ENCODE data around the gene ERFL. TPM values are rescaled to one million over a fixed set of nuclear protein-coding genes. Genes with fewer than 3 reads are reported as not detected.
A peak's percentile ranks its signal among the peaks of the same experiment; 100 is the strongest.

Gene ERFL
- total RNA-seq, 1 experiment from 2014 or later, result 0.79 TPM

DNA sequence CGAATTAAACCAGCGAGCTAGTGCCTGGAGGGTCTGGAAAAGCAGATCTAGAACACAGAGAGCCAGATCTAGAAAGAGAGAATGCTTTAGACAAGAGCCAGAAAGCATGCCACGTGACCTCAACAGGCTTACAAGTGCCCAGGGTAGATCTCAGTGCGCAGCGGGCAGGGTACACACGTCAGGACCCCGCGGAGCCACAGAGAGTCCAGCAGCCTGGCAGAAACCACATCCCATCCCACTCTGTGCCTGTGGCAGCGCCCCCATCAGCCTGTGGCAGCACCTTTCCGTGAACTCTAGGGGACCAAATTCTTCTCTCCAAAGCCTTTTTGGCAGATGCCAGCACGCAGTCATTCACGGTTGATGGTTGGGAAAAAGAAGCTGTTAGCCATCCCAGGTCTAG, 39.3 kb downstream of the ERFL start:
- intact Hi-C loops (cut with micrococcal nuclease), result no loop called here
- CTCF ChIA-PET, result no interaction called here

DNA sequence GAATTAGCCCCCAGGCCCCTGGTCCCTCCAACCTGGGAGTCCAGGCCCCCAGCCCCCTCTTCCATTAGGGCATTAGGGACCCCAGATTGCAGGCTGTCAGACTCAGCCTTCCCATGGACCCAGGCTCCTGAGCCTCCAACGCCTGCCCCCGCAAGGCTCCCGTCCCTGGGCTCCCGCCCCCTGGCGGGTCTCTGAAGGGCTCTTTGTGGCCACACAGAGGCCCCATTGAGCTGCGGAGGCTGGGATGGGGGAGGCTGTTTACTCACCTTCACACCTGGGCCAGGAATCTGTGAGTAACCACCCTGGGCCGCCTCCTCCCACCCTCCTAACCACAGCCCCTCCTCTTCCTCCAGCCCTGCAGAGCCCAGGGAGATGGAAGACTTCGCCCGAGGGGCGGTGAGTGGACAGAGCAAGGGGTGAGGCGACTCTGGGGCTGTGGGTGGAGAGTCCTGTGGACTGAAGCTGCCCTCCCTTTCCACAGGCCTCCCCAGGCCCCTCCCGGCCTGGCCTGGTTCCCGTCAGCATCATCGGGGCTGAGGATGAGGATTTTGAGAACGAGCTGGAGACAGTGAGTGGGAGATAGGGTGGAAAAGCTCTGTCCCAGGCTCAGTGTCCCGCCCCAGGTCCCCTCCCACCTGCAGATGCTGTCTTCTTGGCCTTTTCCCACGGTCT, 40.4 kb downstream of the ERFL start:
- RAD21 ChIA-PET (ENCODE audit: low non-redundant PET in 1 of 2, low total read pairs in 2 of 2, uncharacterized antibody in 2 of 2, unreplicated experiment in 2 of 2), result no interaction called here
- Histone ChIP-seq H3K79me2 (ENCODE audit: insufficient read depth, low read length) (peaks cover 61% of the 10 kb centered on the region), H3K4me2 (ENCODE audit: low read length) (peak overlapping the region; percentile 91), H3K36me3 (ENCODE audit: control insufficient read depth in 1 of 2, insufficient read depth in 2 of 2, low read length in 2 of 2) (peaks cover 4 to 18% of the 10 kb centered on the region in 2 experiments), H3K4me1 (ENCODE audit: control insufficient read depth in 1 of 2, insufficient read depth in 2 of 2, low read length in 2 of 2) (peaks cover 27 to 44% of the 10 kb centered on the region in 2 experiments), H4K20me1 (ENCODE audit: insufficient read depth) (no peaks in the 10 kb centered on the region), H3K27me3 (ENCODE audit: insufficient read depth, low read length) (no peaks in the 10 kb centered on the region), H3K9ac (ENCODE audit: low read length) (peak overlapping the region; percentile 65), H2AFZ (ENCODE audit: low read depth, low read length, poor library complexity, severe bottlenecking) (no peak overlapping the region), H3K9me3 (ENCODE audit: control insufficient read depth in 1 of 2, insufficient read depth in 1 of 2, low read depth in 1 of 2, low read length in 2 of 2) (no peaks in the 10 kb centered on the region), H3K9me2 (ENCODE audit: insufficient read depth) (no peaks in the 10 kb centered on the region), H3K27ac (ENCODE audit: low read depth, low read length) (peak overlapping the region; percentile 75), H3K4me3 (replicated peaks in 1 of 2; ENCODE audit: low read depth in 1 of 2, low read length in 2 of 2) (peak overlapping the region; percentile 37 to 57)
- no TSS peak for BruUV-seq (replicated peaks)
- peak; percentile 71 for ATAC-seq
- CTCF ChIA-PET, result interaction anchor here (0.6 to 1.4 kb wide), 8 partner anchors 13 to 147 kb away, joined by 3 to 4 read pairs (median 4); partner anchors contain the start of gene ERFL
- peak; percentile 93 for DNase-seq (ENCODE audit: low read depth, low spot score)
- POLR2A ChIA-PET, result interaction anchor here (0.8 to 1.4 kb wide), 3 partner anchors 11 to 15 kb away, joined by 3 to 5 read pairs (median 4); partner anchors contain the start of gene CD79A
- intact Hi-C loops (cut with micrococcal nuclease), result no loop called here
- TF ChIP-seq, protein P1, sequence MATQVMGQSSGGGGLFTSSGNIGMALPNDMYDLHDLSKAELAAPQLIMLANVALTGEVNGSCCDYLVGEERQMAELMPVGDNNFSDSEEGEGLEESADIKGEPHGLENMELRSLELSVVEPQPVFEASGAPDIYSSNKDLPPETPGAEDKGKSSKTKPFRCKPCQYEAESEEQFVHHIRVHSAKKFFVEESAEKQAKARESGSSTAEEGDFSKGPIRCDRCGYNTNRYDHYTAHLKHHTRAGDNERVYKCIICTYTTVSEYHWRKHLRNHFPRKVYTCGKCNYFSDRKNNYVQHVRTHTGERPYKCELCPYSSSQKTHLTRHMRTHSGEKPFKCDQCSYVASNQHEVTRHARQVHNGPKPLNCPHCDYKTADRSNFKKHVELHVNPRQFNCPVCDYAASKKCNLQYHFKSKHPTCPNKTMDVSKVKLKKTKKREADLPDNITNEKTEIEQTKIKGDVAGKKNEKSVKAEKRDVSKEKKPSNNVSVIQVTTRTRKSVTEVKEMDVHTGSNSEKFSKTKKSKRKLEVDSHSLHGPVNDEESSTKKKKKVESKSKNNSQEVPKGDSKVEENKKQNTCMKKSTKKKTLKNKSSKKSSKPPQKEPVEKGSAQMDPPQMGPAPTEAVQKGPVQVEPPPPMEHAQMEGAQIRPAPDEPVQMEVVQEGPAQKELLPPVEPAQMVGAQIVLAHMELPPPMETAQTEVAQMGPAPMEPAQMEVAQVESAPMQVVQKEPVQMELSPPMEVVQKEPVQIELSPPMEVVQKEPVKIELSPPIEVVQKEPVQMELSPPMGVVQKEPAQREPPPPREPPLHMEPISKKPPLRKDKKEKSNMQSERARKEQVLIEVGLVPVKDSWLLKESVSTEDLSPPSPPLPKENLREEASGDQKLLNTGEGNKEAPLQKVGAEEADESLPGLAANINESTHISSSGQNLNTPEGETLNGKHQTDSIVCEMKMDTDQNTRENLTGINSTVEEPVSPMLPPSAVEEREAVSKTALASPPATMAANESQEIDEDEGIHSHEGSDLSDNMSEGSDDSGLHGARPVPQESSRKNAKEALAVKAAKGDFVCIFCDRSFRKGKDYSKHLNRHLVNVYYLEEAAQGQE (IDR thresholded peaks at IDR 0.05; ENCODE audit: low read depth), result no peak
- TF ChIP-seq SRF (IDR thresholded peaks at IDR 0.05; ENCODE audit: low read depth) (no peak), FOSL1 (IDR thresholded peaks at IDR 0.05; ENCODE audit: low read depth) (peak; percentile 77), JUND (IDR thresholded peaks at IDR 0.05) (peak; percentile 68), ZFX (IDR thresholded peaks at IDR 0.05) (no peak), RAD21 (IDR thresholded peaks at IDR 0.05; ENCODE audit: low read depth) (peak; percentile 79), TCF7L2 (IDR thresholded peaks at IDR 0.05; ENCODE audit: borderline replicate concordance, extremely low read depth, insufficient read depth, insufficient read length) (no peak)

More for the DNA sequence above, 39.3 kb downstream of the ERFL start:
- ChIA-PET POLR2A (interaction anchor here (1.1 kb wide), 1 partner anchor 15 kb away, joined by 4 read pairs; no protein-coding TSS in a partner anchor), RAD21 (ENCODE audit: low non-redundant PET in 1 of 2, low total read pairs in 2 of 2, uncharacterized antibody in 2 of 2, unreplicated experiment in 2 of 2) (no interaction called here)
- H3K9me3 ChIP-seq (ENCODE audit: control insufficient read depth in 1 of 2, insufficient read depth in 1 of 2, low read depth in 1 of 2, low read length in 2 of 2), result no peaks in the 10 kb centered on the region
- H3K36me3 ChIP-seq (ENCODE audit: control insufficient read depth in 1 of 2, insufficient read depth in 2 of 2, low read length in 2 of 2), result peaks cover 4 to 18% of the 10 kb centered on the region in 2 experiments
- no peak overlapping the region for H3K4me3 ChIP-seq (replicated peaks in 1 of 2; ENCODE audit: low read depth in 1 of 2, low read length in 2 of 2)
- ATAC-seq (no peak), DNase-seq (ENCODE audit: low read depth, low spot score) (no peak)
- no peak overlapping the region for H3K4me2 ChIP-seq (ENCODE audit: low read length)
- H3K4me1 ChIP-seq (ENCODE audit: control insufficient read depth in 1 of 2, insufficient read depth in 2 of 2, low read length in 2 of 2), result peaks cover 27 to 44% of the 10 kb centered on the region in 2 experiments
- peaks cover 54% of the 10 kb centered on the region for H3K79me2 ChIP-seq (ENCODE audit: insufficient read depth, low read length)
- H3K27me3 ChIP-seq (ENCODE audit: insufficient read depth, low read length), result no peaks in the 10 kb centered on the region
- no TSS peak for BruUV-seq (replicated peaks)
- no peaks in the 10 kb centered on the region for H3K9me2 ChIP-seq (ENCODE audit: insufficient read depth)
- H3K9ac ChIP-seq (ENCODE audit: low read length), result peak overlapping the region; percentile 65; the same call in 1 of the 2 replicates
- H3K27ac ChIP-seq (ENCODE audit: low read depth, low read length), result no peak overlapping the region
- no peaks in the 10 kb centered on the region for H4K20me1 ChIP-seq (ENCODE audit: insufficient read depth)
- TF ChIP-seq ZFX (IDR thresholded peaks at IDR 0.05), result no peak
- TF ChIP-seq SP1 (IDR thresholded peaks at IDR 0.05; ENCODE audit: low read depth), result no peak
- no peak for TF ChIP-seq CBX3 (IDR thresholded peaks at IDR 0.05; ENCODE audit: low read depth)
- TF ChIP-seq, protein P2, sequence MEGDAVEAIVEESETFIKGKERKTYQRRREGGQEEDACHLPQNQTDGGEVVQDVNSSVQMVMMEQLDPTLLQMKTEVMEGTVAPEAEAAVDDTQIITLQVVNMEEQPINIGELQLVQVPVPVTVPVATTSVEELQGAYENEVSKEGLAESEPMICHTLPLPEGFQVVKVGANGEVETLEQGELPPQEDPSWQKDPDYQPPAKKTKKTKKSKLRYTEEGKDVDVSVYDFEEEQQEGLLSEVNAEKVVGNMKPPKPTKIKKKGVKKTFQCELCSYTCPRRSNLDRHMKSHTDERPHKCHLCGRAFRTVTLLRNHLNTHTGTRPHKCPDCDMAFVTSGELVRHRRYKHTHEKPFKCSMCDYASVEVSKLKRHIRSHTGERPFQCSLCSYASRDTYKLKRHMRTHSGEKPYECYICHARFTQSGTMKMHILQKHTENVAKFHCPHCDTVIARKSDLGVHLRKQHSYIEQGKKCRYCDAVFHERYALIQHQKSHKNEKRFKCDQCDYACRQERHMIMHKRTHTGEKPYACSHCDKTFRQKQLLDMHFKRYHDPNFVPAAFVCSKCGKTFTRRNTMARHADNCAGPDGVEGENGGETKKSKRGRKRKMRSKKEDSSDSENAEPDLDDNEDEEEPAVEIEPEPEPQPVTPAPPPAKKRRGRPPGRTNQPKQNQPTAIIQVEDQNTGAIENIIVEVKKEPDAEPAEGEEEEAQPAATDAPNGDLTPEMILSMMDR (IDR thresholded peaks at IDR 0.05 in 2 of 3, conservative IDR thresholded peaks at IDR 0.05 in 1 of 3; ENCODE audit: borderline replicate concordance in 1 of 3, insufficient read depth in 1 of 3, low read depth in 2 of 3, low read length in 2 of 3), result 0 out of 6 replicates have a peak, but pooled peaks of 2 of the 3 experiments have one; percentile 3 to 6
- no peak overlapping the region for H2AFZ ChIP-seq (ENCODE audit: low read depth, low read length, poor library complexity, severe bottlenecking)

All from HCT116 (cell line).